ENCODE results near the gene SAMD15. TPM values are rescaled to one million over a fixed set of nuclear protein-coding genes. Genes with fewer than 3 reads are reported as not detected.

Gene SAMD15
- total and polyA plus RNA-seq, 2 donors (not counting 1 experiment from before 2014, with no cell fraction given), result 0.03 to 0.96 TPM

DNA sequence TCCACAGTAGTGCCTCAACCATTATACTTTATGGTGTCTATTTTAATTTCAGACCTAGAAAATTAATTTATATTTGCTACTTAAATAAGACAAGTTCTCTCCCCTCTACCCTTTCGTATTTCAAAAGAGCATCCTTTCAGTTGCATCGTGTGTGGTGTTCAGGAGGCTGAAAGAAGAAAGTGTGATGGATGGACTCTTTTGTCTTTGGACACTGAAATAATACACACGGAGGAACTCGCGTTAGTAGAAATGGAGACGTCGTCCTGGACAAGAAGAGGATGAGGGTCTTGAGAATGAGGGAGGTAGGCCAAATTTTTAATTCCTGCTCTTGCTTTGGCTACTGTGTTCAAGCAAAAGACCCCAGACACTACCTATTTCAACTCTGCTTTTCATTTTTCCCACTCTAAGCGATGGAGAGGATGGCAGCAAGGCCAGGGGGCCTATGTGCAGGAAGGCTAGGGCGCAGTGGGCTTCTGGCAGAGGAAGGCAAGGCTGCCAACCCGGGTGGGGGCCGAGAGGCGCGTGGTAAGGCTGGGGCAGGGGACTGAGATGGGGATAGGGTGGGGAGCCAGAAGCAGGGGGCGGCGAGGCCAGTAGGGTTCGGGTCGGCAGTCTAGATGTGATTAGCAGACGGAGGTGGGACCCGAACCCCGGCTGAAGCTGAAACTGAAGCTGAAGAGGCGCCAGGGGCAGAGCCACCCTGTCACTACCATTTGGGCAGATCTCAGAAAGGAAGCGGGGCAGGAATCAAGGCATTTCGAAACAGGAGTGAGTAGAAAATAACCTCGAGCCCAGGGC is 1.0 kb upstream of the SAMD15 start:
- ChIA-PET CTCF (interaction anchor here (0.7 to 2.2 kb wide), 10 partner anchors 9 to 500 kb away, joined by 3 to 17 read pairs (median 3); partner anchors contain the start of genes GSTZ1 and POMT2), POLR2A (interaction anchor here (0.5 to 1.7 kb wide), 7 partner anchors 15 to 82 kb away, joined by 3 to 28 read pairs (median 4); partner anchors contain the start of genes AHSA1, GSTZ1, POMT2 and VIPAS39)
- peak overlapping the region; percentile 97 for H3K27ac Mint-ChIP-seq
- Histone ChIP-seq H3K9ac (ENCODE audit: low read length) (peak overlapping the region; percentile 89), H4K20me1 (ENCODE audit: control insufficient read depth, insufficient read depth, low read length, poor library complexity, severe bottlenecking) (no peaks in the 10 kb centered on the region), H3K27me3 (replicated peaks in 1 of 4; ENCODE audit: control extremely low read depth in 1 of 4, control insufficient read depth in 3 of 4, insufficient read depth in 4 of 4, low read length in 3 of 4) (no peaks in the 10 kb centered on the region), H3K36me3 (replicated peaks in 1 of 2; ENCODE audit: control extremely low read depth in 1 of 2, control insufficient read depth in 1 of 2, extremely low read depth in 1 of 2, insufficient read depth in 2 of 2, low read length in 1 of 2) (no peaks in the 10 kb centered on the region), H3K4me1 (ENCODE audit: control insufficient read depth in 2 of 2, insufficient read depth in 2 of 2, low read length in 2 of 2) (peaks cover 45 to 49% of the 10 kb centered on the region in 2 donors), H3K79me2 (ENCODE audit: control insufficient read depth, insufficient read depth, low read length) (peaks cover 55% of the 10 kb centered on the region), H3K4me2 (replicated peaks; ENCODE audit: low read depth, low read length, poor library complexity, severe bottlenecking) (peak overlapping the region; percentile 80), H3K9me3 (ENCODE audit: control extremely low read depth in 1 of 3, control insufficient read depth in 2 of 3, insufficient read depth in 1 of 3, low read length in 2 of 3) (no peaks in the 10 kb centered on the region), H2AFZ (ENCODE audit: insufficient read depth, low read depth, low read length, poor library complexity, severe bottlenecking) (peak overlapping the region; percentile 98), H3K4me3 (ENCODE audit: control extremely low read depth in 1 of 5, extremely low read depth in 1 of 5, insufficient read depth in 1 of 5, low read depth in 2 of 5, low read length in 4 of 5) (peak overlapping the region; percentile 67 to 100 (median 91)), H3K27ac (ENCODE audit: low read length in 2 of 2) (peak overlapping the region; percentile 18 to 85)
- H3K4me1 Mint-ChIP-seq, result peaks cover 46% of the 10 kb centered on the region
- ATAC-seq (ENCODE audit: low read depth) (peak; percentile 0), DNase-seq (no peak)
- no peaks in the 10 kb centered on the region for H3K9me3 Mint-ChIP-seq (ENCODE audit: insufficient read depth)
- intact Hi-C loops (cut with micrococcal nuclease), result loop anchor here (2.0 to 10.0 kb wide), 3 partner anchors 216 to 389 kb away; partner anchors contain the start of genes SNW1 and SPTLC2
- WGBS (ENCODE audit: insufficient coverage), result 1% methylated on average over 12 of the region's 24 CpGs
- no peaks in the 10 kb centered on the region for H3K27me3 Mint-ChIP-seq
- H3K4me3 Mint-ChIP-seq, result peak overlapping the region; percentile 95
- TF ChIP-seq, protein P1, sequence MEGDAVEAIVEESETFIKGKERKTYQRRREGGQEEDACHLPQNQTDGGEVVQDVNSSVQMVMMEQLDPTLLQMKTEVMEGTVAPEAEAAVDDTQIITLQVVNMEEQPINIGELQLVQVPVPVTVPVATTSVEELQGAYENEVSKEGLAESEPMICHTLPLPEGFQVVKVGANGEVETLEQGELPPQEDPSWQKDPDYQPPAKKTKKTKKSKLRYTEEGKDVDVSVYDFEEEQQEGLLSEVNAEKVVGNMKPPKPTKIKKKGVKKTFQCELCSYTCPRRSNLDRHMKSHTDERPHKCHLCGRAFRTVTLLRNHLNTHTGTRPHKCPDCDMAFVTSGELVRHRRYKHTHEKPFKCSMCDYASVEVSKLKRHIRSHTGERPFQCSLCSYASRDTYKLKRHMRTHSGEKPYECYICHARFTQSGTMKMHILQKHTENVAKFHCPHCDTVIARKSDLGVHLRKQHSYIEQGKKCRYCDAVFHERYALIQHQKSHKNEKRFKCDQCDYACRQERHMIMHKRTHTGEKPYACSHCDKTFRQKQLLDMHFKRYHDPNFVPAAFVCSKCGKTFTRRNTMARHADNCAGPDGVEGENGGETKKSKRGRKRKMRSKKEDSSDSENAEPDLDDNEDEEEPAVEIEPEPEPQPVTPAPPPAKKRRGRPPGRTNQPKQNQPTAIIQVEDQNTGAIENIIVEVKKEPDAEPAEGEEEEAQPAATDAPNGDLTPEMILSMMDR (IDR thresholded peaks at IDR 0.05), result no peak

DNA sequence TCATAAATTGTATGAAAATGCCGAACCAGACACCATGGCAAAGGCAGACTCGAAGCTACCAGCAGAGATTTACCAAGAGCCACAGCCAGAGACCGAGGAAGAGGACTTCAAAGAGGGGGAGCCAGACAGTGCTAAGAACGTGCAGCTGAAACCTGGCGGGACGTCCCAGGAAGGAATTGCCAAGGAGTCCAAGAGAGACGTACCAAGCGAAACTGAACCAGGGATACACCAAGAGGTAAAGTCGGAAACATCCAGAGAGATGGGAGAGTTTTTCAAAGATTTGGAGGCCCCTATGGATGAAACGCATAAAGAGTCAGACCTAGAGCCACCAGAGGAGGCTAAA is 294 bp downstream of the SAMD15 start:
- Histone ChIP-seq H4K20me1 (ENCODE audit: control insufficient read depth, insufficient read depth, low read length, poor library complexity, severe bottlenecking) (no peaks in the 10 kb centered on the region), H3K27ac (ENCODE audit: low read length in 2 of 2) (peak overlapping the region in 1 of 2 donors; percentile 85), H3K4me3 (ENCODE audit: control extremely low read depth in 1 of 5, extremely low read depth in 1 of 5, insufficient read depth in 1 of 5, low read depth in 2 of 5, low read length in 4 of 5) (peak overlapping the region; percentile 79 to 100 (median 93)), H3K36me3 (replicated peaks in 1 of 2; ENCODE audit: control extremely low read depth in 1 of 2, control insufficient read depth in 1 of 2, extremely low read depth in 1 of 2, insufficient read depth in 2 of 2, low read length in 1 of 2) (no peaks in the 10 kb centered on the region), H3K4me1 (ENCODE audit: control insufficient read depth in 2 of 2, insufficient read depth in 2 of 2, low read length in 2 of 2) (peaks cover 35 to 41% of the 10 kb centered on the region in 2 donors), H3K9me3 (ENCODE audit: control extremely low read depth in 1 of 3, control insufficient read depth in 2 of 3, insufficient read depth in 1 of 3, low read length in 2 of 3) (no peaks in the 10 kb centered on the region), H3K9ac (ENCODE audit: low read length) (peak overlapping the region; percentile 89), H3K4me2 (replicated peaks; ENCODE audit: low read depth, low read length, poor library complexity, severe bottlenecking) (peak overlapping the region; percentile 80), H3K79me2 (ENCODE audit: control insufficient read depth, insufficient read depth, low read length) (peaks cover 47% of the 10 kb centered on the region), H3K27me3 (replicated peaks in 1 of 4; ENCODE audit: control extremely low read depth in 1 of 4, control insufficient read depth in 3 of 4, insufficient read depth in 4 of 4, low read length in 3 of 4) (no peaks in the 10 kb centered on the region), H2AFZ (ENCODE audit: insufficient read depth, low read depth, low read length, poor library complexity, severe bottlenecking) (peak overlapping the region; percentile 98)
- no peak for DNase-seq
- ChIA-PET POLR2A (interaction anchor here (0.6 to 1.7 kb wide), 6 partner anchors 19 to 167 kb away, joined by 4 to 28 read pairs (median 4); partner anchors contain the start of genes AHSA1, GSTZ1, POMT2 and VIPAS39), CTCF (interaction anchor here (0.7 to 2.2 kb wide), 13 partner anchors 11 to 501 kb away, joined by 3 to 17 read pairs (median 3); partner anchors contain the start of genes GSTZ1 and POMT2)
- ATAC-seq (ENCODE audit: low read depth), result peak; percentile 0
- 20% methylated on average over 10 of the region's 10 CpGs for WGBS (ENCODE audit: insufficient coverage)
- intact Hi-C loops (cut with micrococcal nuclease), result loop anchor here (1.0 to 10.0 kb wide), 5 partner anchors 57 to 387 kb away; partner anchors contain the start of genes POMT2, SNW1, SPTLC2 and VIPAS39
- no peak for TF ChIP-seq EZH2 (IDR thresholded peaks at IDR 0.05; ENCODE audit: borderline replicate concordance, insufficient read depth, low read depth, low read length, poor library complexity, severe bottlenecking)
- TF ChIP-seq, protein P1 (IDR thresholded peaks at IDR 0.05), result no peak
- Mint-ChIP-seq H3K27ac (no peak overlapping the region), H3K4me3 (no peak overlapping the region), H3K4me1 (peaks cover 35% of the 10 kb centered on the region), H3K9me3 (ENCODE audit: insufficient read depth) (no peaks in the 10 kb centered on the region), H3K27me3 (no peaks in the 10 kb centered on the region)

Measured in B cell (primary cell).